Measurements from ENCODE around the gene LMNB1. TPM values are rescaled to one million over a fixed set of nuclear protein-coding genes. Genes with fewer than 3 reads are reported as not detected.

The LMNB1 gene
- total and polyA plus RNA-seq, 8 donors = 0.72 to 7.5 (median 3.8) TPM

DNA sequence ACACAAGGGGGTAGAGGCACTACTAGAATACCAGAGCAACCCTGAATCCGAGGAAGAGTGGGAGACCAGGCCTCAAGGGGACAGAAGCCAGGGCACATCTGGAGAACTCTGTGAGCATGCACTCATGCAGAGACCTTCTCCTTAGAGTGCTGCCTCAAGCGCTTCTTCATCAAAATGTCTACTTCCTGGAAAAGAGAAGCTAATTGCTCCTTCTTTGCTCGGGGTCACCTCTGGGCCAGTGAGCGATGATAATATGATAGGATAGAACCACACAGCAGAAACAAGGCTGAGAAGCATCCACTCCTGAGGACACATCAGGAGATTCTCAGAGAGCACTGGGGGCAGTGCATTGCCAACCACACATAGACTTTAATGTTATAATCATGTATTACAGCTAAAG is 23.7 kb upstream of the LMNB1 start:
- Histone ChIP-seq H3K4me1 (no peaks in the 10 kb centered on the region), H3K4me3 (no peak overlapping the region), H3K27ac (no peak overlapping the region), H3K9me3 (no peaks in the 10 kb centered on the region), H3K27me3 (no peaks in the 10 kb centered on the region), H3K36me3 (no peaks in the 10 kb centered on the region)
- WGBS, 2 donors = 65 to 80% methylated on average over 4 of the region's 4 CpGs
- TF ChIP-seq, protein P1, sequence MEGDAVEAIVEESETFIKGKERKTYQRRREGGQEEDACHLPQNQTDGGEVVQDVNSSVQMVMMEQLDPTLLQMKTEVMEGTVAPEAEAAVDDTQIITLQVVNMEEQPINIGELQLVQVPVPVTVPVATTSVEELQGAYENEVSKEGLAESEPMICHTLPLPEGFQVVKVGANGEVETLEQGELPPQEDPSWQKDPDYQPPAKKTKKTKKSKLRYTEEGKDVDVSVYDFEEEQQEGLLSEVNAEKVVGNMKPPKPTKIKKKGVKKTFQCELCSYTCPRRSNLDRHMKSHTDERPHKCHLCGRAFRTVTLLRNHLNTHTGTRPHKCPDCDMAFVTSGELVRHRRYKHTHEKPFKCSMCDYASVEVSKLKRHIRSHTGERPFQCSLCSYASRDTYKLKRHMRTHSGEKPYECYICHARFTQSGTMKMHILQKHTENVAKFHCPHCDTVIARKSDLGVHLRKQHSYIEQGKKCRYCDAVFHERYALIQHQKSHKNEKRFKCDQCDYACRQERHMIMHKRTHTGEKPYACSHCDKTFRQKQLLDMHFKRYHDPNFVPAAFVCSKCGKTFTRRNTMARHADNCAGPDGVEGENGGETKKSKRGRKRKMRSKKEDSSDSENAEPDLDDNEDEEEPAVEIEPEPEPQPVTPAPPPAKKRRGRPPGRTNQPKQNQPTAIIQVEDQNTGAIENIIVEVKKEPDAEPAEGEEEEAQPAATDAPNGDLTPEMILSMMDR (IDR thresholded peaks at IDR 0.05) = no peak
- DNase-seq = no peak
- intact Hi-C loops (cut with DNase I) = no loop called here
- FAIRE-seq = no peak
- ATAC-seq = no peak

DNA sequence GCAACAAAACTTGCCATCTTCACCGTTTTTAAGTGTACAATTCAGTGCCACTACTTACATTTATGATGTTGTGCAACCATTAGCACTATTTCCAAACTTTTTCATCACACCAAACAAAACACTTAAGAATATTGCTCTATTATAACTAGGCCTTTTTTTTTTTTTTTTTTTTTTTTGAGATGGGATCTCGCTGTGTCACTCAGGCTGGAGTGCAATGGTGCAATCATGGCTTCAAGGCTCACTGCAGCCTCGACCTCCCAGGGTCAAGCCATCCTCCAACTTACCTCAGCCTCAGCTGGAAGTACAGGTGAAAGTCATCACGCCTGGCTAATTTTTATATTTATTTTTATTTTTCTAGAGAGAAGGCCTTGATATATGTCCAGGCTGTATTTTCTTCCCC is 22.3 kb upstream of the LMNB1 start:
- TF ChIP-seq, protein P1 (IDR thresholded peaks at IDR 0.05) = no peak
- Histone ChIP-seq H3K36me3 (no peaks in the 10 kb centered on the region), H3K4me1 (no peaks in the 10 kb centered on the region), H3K27ac (no peak overlapping the region), H3K4me3 (no peak overlapping the region), H3K27me3 (no peaks in the 10 kb centered on the region), H3K9me3 (no peaks in the 10 kb centered on the region)
- no peak for ATAC-seq
- DNase-seq = no peak
- intact Hi-C loops (cut with DNase I) = no loop called here
- FAIRE-seq = no peak
- 68 to 72% methylated on average over 4 of the region's 4 CpGs for WGBS, 2 donors

DNA sequence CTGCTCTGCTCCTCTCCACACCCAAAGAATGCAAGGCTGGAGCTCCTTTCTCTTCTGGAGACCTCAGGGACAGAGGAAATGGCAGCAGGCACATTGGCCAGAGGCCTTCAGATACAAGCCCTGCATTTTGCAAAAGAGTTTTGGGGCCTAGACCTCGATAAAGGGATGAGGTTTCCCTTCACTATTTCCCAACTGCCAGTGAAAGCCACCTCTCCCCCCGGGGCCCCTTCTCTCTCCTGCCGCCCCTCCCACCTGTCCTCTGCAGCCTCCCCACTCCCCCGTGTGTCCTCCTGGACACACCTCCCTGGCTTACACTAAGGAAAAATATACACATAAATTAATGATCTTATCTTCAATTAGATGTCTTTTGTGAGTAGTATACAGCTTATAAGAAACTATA is 21.3 kb upstream of the LMNB1 start:
- no peak for DNase-seq
- TF ChIP-seq, protein P1 (IDR thresholded peaks at IDR 0.05) = no peak
- Histone ChIP-seq H3K9me3 (no peaks in the 10 kb centered on the region), H3K4me3 (no peak overlapping the region), H3K27me3 (no peaks in the 10 kb centered on the region), H3K27ac (no peak overlapping the region), H3K4me1 (no peaks in the 10 kb centered on the region), H3K36me3 (no peaks in the 10 kb centered on the region)
- FAIRE-seq = no peak
- no peak for ATAC-seq
- 63 to 75% methylated on average over 4 of the region's 4 CpGs for WGBS, 2 donors
- intact Hi-C loops (cut with DNase I) = no loop called here

DNA sequence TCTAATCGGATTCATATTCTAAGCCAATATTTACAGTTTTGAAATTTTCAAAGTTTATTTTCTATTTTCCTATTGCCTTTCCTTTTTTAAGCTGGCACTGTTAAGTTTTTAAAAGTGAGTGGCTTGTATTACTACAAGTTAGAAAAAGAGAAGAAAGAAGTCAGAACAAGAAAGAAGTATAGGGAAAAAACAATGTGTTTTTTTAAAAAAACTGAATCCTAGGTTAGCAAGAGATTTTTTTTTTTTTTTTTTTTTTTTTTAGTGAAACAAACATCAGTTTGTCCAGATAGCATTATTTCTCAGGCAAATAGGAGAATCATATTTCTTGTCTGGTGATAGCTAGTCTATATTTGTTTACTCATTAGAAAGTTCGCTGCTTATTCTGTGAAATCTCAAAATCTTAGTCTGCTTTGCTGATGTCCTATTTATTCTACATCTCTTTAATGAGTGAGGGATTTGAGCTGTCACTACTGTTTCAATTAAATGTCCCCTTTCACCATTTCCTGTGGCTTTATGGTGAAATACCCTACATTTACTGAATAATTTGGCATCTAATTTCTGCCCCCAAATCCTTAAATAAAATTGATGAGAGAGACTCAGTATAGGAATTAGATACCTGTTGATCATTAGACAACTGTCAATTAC is 19.1 kb upstream of the LMNB1 start:
- no peak overlapping the region for H3K4me3 ChIP-seq
- no peaks in the 10 kb centered on the region for H3K36me3 ChIP-seq
- no peaks in the 10 kb centered on the region for H3K4me1 ChIP-seq
- FAIRE-seq (no peak), DNase-seq (no peak), ATAC-seq (no peak)
- no peaks in the 10 kb centered on the region for H3K9me3 ChIP-seq
- no peaks in the 10 kb centered on the region for H3K27me3 ChIP-seq
- 34 to 51% methylated on average over 2 of the region's 2 CpGs for WGBS, 2 donors
- intact Hi-C loops (cut with DNase I) = no loop called here
- TF ChIP-seq, protein P1 (IDR thresholded peaks at IDR 0.05) = no peak
- H3K27ac ChIP-seq = no peak overlapping the region

DNA sequence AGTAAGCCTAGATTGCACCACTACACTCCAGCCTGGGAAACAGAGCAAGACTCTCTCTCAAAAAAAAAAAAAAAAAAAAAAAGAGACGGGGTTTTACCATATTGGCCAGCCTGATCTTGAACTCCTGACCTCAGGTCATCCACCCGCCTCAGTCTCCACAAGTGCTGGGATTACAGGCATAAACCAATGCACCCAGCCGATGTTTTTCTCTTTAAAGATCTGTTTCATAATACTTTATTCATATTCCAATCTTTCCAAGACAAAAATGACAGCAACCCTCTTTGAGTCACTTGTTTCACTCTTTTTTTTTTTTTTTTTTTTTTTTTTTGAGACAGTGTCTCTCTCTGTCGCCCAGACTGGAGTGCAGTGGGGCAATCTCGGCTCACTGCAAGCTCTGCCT is 13.6 kb upstream of the LMNB1 start:
- intact Hi-C loops (cut with DNase I) = no loop called here
- H3K9me3 ChIP-seq = no peaks in the 10 kb centered on the region
- H3K36me3 ChIP-seq = no peaks in the 10 kb centered on the region
- whole genome bisulfite sequencing, 2 donors = 73 to 85% methylated on average over 5 of the region's 5 CpGs
- TF ChIP-seq, protein P1 (IDR thresholded peaks at IDR 0.05) = no peak
- H3K4me1 ChIP-seq = no peaks in the 10 kb centered on the region
- no peak overlapping the region for H3K4me3 ChIP-seq
- no peaks in the 10 kb centered on the region for H3K27me3 ChIP-seq
- no peak overlapping the region for H3K27ac ChIP-seq
- FAIRE-seq (no peak), DNase-seq (no peak), ATAC-seq (no peak)
